ENCODE data around the gene RNF214. TPM values are rescaled to one million over a fixed set of nuclear protein-coding genes. Genes with fewer than 3 reads are reported as not detected.
A peak's percentile ranks its signal among the peaks of the same experiment; 100 is the strongest.
"Not testable (repeated sequence)": the region's sequence is repeated elsewhere in the genome, so short reads cannot be mapped to it uniquely, and the experiment has no call there.

Gene RNF214
- polyA plus RNA-seq, result 10 to 100 TPM in 2 of 3 donors, 1 to 10 TPM in 1; 9.4 to 17.0 (median 11.5) TPM

DNA sequence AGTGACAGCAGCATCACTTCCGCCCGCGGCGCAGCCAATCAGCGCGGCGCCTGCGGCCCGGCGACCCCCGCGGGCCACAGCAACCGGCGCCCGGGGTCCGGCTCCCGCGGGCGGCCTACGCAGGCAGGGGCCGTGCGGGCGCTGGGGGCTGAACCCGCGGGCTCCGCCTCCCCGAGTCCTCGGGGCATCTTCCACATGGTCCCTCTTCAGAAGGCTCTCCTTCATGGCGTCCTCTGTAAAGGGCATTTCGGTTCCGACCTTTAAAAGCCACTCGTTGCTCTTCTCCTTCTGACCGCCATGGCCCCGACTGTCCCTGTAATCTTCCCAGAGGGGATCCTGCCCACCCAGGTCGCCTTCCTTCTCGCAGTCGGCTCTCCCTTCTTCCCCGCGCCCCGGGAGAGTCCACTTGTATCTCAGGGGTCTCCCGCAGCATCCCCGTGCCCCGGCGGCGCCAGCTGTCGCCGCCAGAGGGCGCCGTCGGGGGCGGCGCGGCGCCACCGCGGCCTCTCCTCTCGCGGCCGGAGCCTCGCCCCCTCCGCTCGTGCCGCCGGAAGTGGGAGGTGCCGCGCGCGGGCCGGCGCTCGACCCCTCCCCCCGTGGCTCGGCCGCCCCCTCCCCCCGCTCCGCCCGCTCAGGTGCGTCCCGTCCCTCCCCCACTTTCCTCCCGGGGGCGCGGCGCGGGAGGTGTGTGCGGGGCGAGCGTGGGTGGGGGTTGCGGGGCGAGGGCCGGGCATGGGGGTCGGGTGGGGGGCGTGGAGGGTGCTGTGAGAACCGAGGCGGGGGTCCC is at the start of gene RNF214:
RNF214 (plus strand) TSS at position 580 of the 787 bp plus-strand sequence. CDS start 1,602 bp downstream, outside the sequence.
- WGBS, 3 donors, result 0% methylated on average over 61 to 92 of the region's 94 CpGs
- peak within 1 kb of the TSS; percentile 77 for H3K27ac ChIP-seq (ENCODE audit: low read depth, low read length)

DNA sequence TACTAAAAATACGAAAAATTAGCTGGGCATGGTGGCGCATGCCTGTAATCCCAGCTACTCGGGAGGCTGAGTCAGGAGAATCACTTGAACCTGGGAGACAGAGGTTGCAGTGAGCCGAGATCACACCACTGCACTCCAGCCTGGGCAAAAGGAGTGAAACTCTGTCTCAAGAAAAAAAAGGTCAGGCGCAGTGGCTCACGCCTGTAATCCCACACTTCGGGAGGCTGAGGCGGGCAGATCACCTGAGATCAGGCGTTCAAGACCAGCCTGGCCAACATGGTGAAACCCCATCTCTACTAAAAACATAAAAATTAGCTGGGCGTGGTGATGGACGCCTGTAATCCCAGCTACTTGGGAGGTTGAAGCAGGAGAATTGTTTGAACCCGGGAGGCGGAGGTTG is 49.3 kb upstream of the RNF214 start:
- WGBS, 3 donors, result 93 to 97% (median 96%) methylated on average over 13 of the region's 13 CpGs

DNA sequence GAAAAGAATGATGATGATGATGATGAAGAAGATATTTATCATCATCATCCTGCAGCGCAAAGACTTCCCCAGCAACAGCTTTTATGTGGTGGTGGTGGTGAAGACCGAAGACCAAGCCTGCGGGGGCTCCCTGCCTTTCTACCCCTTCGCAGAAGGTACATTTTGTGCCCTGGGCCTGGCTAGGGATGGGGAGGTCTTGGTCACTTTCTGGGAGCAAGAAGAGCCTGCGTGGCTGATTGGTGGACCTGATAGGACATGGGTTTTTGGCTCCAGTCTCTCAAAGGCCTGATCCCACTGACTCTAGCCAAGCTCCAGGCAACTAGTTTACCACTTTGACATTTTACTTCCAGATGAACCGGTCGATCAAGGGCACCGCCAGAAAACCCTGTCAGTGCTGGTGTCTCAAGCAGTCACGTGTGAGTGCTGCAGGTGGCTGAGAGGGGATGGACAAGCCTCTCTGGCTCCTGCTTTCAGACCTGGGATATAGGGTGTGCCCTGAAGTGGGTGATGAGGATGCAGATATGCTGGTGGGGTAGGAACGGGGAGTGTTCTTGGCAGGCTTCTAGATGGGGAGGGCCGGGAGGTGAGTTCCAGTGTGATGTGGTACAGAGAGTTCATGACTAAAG is 48.6 kb upstream of the RNF214 start:
- H3K27ac ChIP-seq (ENCODE audit: low read depth, low read length), result no peak overlapping the region
- WGBS, 3 donors, result 55 to 93% (median 87%) methylated on average over 11 of the region's 11 CpGs

More for the DNA sequence above, 49.3 kb upstream of the RNF214 start:
- H3K27ac ChIP-seq (ENCODE audit: low read depth, low read length), result not testable (repeated sequence)

DNA sequence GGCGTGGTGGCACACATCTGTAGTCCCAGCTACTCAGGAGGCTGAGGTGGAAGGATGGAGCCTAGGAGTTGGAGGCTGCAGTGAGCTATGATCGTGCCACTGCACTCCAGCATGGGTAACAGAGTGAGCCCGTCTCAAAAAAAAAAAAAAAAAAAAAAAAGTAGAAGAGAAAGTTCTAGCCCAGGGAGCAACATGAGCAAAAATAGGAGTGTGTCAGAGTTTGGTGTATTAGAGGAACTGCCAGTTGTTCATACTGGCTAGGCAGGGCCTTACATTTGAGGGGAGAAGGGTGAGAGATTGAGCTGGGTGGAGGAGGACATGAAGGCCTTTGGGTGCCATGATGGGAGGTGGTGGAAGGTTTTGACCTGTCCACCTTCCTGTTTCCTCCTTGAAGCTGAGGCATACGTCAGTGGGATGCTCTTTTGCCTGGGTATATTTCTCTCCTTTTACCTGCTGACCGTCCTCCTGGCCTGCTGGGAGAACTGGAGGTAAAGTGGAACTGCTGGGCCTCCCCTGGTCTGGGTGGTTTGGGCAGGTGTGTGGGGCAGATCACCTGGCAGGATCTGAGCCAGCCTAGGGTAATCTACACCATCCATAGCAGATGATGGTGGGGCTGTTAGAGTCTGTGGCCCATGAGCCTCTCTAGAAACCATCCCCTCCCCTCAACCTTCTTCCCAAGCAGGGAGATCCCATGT is 46.6 kb upstream of the RNF214 start:
- no peak overlapping the region for H3K27ac ChIP-seq (ENCODE audit: low read depth, low read length)
- WGBS, 3 donors, result 71 to 74% (median 72%) methylated on average over 4 to 5 of the region's 5 CpGs

DNA sequence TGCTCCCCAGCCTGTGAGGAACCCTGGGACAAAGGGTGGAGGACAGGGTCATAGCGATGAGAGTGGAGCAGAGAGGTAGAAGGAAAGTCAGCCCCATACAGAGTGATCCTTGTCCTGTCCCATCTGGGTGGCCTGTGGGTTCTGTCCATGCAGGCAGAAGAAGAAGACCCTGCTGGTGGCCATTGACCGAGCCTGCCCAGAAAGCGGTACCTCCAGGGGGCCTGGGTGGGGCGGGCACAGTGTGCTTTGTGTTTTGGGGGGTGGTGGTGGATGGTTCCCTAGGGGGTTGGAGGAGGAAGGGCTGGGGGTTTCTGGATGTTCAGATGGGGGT is 46.1 kb upstream of the RNF214 start:
- WGBS, 3 donors, result 95 to 97% (median 97%) methylated on average over 4 of the region's 4 CpGs
- no peak overlapping the region for H3K27ac ChIP-seq (ENCODE audit: low read depth, low read length)

DNA sequence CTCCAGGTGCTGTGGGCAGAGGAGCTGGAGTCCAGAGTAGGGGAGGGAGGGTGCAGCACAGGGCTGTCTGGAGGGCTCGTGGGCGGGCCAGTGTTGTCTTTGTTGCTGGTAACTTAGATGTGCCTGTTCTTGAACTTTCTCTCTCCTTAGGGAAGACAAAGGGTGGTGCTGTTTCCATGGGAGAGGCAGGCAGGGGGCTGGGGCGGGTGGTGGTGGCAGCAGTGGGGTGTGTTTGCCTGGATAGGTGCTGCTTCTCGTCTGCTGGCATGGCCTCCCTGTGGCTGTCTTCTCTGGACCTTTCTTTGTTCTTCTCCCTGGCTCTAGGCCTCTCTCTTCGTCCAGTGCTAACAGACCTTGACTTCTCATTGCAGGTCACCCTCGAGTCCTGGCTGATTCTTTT is 45.5 kb upstream of the RNF214 start:
- 54 to 82% (median 68%) methylated on average over 5 to 6 of the region's 6 CpGs for WGBS, 3 donors
- H3K27ac ChIP-seq (ENCODE audit: low read depth, low read length), result no peak overlapping the region

DNA sequence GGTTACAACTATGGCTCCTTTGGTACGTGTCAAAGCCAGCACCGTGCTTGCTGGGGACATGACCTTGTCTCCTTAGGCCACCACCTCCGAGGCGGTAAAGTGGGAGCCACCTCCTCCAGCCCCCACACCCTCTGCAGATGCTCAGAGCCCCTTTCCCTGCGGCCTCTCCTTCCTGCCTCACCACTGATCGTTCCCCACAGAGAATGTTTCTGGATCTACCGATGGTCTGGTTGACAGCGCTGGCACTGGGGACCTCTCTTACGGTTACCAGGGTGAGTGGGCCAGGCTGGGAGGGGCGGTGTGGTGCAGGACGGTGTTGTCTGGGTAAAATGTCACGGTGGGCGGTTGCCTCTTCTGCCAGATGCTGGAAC is 45.1 kb upstream of the RNF214 start:
- no peak overlapping the region for H3K27ac ChIP-seq (ENCODE audit: low read depth, low read length)
- 68 to 90% (median 84%) methylated on average over 13 of the region's 13 CpGs for WGBS, 3 donors

DNA sequence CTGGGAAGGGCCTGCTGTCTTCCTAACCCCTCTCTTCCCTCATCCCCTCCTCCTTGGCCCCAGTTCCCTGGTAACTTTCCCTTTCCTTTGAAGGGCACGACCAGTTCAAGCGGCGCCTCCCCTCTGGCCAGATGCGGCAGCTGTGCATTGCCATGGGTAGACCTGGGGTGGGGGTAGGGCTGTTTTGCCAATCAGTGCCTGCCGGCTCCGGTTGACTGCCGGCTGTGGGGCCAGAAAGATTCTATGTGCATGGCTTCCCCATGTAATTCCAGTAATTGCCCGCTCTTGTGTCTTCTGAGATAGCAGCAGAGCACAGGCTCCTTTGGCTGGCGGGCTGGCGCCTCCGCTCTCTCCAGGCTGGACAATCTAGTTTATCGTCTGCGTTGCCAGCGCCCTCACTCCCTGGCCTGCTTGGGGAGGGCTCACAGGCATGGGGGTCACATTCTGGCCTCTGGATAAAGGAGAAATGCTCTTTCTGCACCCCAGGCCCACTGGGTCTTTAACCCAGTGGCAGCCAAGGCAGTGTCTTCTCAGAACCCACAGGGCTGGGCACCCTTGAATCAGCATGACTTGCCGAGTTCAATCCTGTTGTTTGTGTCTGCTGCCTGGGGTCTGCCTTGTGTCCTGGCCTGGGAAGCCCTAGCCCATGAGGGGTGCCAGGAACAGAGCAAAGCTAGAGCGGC is 44.5 kb upstream of the RNF214 start:
- WGBS, 3 donors, result 64 to 97% (median 89%) methylated on average over 16 of the region's 16 CpGs
- H3K27ac ChIP-seq (ENCODE audit: low read depth, low read length), result no peak overlapping the region

DNA sequence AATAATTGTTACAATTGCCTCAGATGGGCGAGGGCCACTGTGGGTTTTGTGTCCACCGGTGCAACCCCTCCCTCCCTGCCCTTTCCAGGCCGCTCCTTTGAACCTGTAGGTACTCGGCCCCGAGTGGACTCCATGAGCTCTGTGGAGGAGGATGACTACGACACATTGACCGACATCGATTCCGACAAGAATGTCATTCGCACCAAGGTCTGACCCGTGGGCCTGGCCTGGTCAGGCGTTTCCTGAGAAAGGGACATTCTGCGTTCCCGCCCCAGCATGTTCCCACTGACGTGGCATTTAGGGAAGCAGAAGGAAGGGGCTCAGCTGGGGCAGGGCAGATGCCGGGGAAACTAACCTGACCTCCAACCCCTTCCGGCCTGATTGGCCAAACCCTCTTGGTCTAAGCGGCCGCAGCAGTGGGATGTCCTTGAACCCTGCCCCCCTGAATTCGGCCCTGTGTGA is 43.8 kb upstream of the RNF214 start:
- no peak overlapping the region for H3K27ac ChIP-seq (ENCODE audit: low read depth, low read length)
- 80 to 84% (median 83%) methylated on average over 20 of the region's 20 CpGs for WGBS, 3 donors

DNA sequence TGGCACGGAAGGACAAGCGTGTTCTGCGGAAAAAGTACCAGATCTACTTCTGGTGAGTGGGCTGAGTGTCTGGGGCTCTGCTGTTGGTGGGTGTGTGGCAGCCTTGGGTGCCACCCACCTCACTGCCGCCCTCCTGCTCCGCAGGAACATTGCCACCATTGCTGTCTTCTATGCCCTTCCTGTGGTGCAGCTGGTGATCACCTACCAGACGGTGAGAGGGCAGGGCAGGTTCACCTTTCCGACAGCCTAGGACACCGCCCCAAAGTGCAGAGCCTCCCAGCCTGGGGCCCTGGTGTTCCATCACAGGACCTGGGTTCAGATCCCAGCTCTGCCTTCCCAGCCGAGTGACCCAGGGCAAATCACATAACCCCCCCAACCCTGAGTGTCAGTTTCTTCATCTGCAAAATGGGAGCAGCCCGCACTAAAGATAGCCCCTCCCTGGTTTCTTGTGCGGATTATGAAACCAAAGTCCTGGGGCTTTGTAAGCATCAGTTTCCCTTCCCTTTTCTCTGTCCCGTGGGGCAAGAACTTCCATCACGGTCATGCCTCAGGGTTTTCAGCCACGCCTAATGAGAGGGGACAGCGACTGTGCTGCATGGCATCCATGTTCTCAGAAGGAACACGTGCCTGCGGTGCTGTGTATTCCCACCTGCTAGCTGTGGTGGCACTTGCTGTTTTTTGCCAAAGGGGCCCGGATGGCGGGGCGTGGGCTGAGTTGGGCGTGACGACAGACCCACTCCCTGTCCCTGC is 43.1 kb upstream of the RNF214 start:
- WGBS, 3 donors, result 86 to 93% (median 89%) methylated on average over 22 of the region's 22 CpGs
- no peak overlapping the region for H3K27ac ChIP-seq (ENCODE audit: low read depth, low read length)

DNA sequence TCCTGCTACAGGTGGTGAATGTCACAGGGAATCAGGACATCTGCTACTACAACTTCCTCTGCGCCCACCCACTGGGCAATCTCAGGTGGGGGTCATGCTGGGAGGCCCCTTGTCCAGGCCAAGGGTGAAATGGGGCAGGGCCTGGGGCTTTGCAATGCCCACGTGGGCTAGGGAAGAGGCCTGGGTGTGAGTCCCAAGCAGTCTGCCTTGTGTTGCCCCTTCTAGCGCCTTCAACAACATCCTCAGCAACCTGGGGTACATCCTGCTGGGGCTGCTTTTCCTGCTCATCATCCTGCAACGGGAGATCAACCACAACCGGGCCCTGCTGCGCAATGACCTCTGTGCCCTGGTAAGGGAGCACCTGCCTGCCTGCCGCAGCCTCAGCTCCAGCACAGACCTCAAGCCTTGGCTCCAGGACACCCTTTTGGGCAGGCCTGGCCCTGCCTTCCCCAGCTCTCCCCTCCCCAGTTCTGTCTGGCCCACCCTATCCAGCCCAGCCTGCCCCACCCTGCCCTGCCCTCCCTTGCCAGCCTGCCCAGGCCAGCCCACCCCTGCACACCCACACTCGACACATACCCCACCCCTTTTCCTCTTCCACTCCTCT is 42.4 kb upstream of the RNF214 start:
- no peak overlapping the region for H3K27ac ChIP-seq (ENCODE audit: low read depth, low read length)
- WGBS, 3 donors, result 74 to 84% (median 75%) methylated on average over 8 of the region's 8 CpGs

DNA sequence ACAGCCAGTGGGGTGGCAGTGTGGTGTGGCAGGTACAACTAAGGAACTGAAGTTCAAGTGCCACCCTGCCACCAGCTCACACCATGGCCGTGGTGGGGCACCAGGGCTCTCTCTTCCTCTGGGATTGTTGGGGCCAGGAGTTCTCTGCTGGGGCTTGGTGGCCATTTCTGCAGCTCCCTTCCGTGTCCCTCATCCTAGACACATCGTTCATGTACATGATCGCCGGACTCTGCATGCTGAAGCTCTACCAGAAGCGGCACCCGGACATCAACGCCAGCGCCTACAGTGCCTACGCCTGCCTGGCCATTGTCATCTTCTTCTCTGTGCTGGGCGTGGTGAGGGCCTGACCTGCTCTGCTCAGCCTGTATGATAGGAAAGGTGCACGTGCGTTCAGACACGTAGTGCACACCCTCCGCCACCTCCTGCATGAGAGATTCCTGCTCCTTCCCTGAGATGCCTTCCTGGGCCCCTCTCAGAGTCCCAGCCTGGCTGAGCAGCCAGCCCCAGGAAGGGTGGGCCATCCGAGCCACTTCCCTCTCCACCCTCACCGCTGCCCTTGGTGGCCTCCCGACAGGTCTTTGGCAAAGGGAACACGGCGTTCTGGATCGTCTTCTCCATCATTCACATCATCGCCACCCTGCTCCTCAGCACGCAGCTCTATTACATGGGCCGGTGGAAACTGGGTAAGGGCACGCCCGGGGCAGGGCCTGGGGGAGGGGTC is 40.6 kb upstream of the RNF214 start:
- H3K27ac ChIP-seq (ENCODE audit: low read depth, low read length), result no peak overlapping the region
- WGBS, 3 donors, result 91 to 94% (median 92%) methylated on average over 24 to 26 of the region's 26 CpGs

DNA sequence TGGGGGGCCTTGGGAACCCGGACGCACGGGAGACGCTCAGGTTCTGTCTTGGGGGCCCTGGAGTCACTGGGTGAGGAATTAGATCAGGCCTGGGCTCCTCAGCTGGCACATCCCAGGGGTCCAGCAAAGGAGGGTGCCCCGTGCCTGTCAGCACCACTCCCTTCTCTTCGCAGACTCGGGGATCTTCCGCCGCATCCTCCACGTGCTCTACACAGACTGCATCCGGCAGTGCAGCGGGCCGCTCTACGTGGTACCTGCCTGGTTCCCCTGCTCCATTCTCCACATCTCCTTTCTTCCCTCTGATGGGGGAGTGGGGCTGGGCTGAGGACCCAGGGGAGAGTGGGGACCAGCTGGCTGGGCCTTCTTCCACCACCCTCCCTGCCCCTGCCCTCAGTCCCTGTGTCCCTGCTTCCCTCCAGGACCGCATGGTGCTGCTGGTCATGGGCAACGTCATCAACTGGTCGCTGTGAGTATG is 40.0 kb upstream of the RNF214 start:
- no peak overlapping the region for H3K27ac ChIP-seq (ENCODE audit: low read depth, low read length)
- 95 to 96% (median 96%) methylated on average over 15 to 17 of the region's 17 CpGs for WGBS, 3 donors

DNA sequence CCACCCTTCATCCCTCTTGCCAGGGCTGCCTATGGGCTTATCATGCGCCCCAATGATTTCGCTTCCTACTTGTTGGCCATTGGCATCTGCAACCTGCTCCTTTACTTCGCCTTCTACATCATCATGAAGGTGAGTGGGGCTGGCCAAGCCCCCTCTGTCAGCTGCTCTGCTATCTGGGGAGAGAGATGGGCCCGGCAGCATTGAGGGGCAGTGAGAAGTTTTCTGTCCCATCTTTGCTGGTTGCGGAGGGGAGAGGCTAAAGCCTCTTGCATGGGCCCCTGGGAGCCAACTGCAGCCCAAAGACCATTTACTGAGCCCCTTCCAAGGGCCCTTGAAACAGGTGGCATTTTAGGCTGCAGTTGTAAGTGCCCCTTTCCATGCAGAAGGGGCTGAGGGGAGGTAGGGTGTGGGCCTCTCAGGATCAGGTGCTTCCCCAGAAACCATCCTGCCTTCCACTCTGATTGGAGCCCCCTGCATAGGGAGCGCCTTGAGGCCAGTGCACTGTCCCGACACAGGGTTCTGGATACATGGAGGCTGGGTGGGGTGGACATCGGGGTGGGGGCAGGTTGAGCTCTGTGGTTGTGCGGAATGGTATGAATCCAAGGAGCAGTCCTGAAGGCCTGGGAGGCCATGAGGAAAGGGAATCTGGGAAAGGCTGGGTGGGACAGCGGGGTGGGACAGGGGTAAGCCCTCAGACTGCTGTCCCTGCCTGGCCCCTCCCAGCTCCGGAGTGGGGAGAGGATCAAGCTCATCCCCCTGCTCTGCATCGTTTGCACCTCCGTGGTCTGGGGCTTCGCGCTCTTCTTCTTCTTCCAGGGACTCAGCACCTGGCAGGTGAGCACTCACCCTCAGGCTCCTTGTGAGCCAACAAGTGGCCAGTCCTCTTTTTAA is 39.1 kb upstream of the RNF214 start:
- H3K27ac ChIP-seq (ENCODE audit: low read depth, low read length), result no peak overlapping the region
- WGBS, 3 donors, result 93 to 95% (median 94%) methylated on average over 13 to 15 of the region's 15 CpGs

DNA sequence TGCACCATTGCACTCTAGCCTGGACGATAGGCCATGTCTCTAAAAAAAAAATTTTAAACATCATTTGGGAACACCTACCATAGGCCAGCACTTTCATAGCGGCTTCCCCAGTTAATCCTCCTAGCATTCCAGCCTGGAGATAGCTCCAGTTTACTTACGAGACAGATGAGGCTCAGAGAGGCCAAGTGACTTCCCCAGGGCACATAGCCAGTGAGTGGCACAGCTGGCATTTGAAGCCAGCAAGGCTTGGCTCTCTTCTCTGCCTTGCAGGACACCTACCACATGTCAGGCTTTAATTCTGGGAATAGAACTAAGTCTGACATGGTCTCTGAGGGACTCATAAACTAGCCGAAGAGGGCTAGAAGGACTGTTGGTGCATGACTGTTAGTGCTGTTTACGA is 38.2 kb upstream of the RNF214 start:
- H3K27ac ChIP-seq (ENCODE audit: low read depth, low read length), result no peak overlapping the region
- WGBS, 3 donors, result 71 to 87% (median 74%) methylated on average over 5 of the region's 5 CpGs

DNA sequence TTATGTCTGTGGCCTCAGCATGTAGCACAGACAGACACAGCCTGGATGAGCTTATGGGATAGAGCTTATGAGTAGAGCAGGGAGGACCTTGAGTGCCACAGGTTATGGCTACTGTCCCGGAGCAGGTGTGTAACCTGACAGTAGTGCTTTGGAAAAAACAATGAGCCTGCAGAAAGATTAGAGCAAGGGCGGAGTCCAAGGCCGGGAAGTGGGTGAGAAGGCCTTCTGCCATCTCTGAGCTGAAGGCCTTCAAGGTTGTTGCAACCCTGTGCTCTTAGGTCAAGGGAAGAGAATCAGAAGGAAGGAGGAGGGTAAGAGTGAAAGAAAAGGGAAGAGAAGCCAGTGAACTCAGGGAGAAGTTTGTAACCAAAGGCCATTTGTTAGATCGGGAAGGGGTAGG is 37.2 kb upstream of the RNF214 start:
- 46 to 91% (median 84%) methylated on average over 4 of the region's 4 CpGs for WGBS, 3 donors
- H3K27ac ChIP-seq (ENCODE audit: low read depth, low read length), result no peak overlapping the region

Measured in adipose tissue (tissue), 3 donors.